ENCODE results near the gene INPP4A.
"Not testable (repeated sequence)": the region's sequence is repeated elsewhere in the genome, so short reads cannot be mapped to it uniquely, and the experiment has no call there.

The INPP4A gene

GRCh38 chr2:98444436-98445176, at the start of gene INPP4A:
Gene INPP4A (plus strand): TSS chr2:98444858. CDS start chr2:98520049, 75,191 bp downstream.
- peak; percentile 58 for DNase-seq (ENCODE audit: low spot score)

- DNase-seq (ENCODE audit: low spot score): no peak
Measured at GRCh38 chr2:98395977-98396376, 48.7 kb upstream of the INPP4A start.

- DNase-seq (ENCODE audit: low spot score): no peak
Measured at GRCh38 chr2:98396745-98397355, 47.8 kb upstream of the INPP4A start.

GRCh38 chr2:98399140-98399539, 45.5 kb upstream of the INPP4A start:
- DNase-seq (ENCODE audit: low spot score): no peak

GRCh38 chr2:98403878-98404277, 40.8 kb upstream of the INPP4A start:
- DNase-seq (ENCODE audit: low spot score): no peak

- DNase-seq (ENCODE audit: low spot score): no peak
Measured at GRCh38 chr2:98404556-98405250, 40.0 kb upstream of the INPP4A start.

GRCh38 chr2:98405301-98405700, 39.4 kb upstream of the INPP4A start:
- no peak for DNase-seq (ENCODE audit: low spot score)

GRCh38 chr2:98408155-98408554, 36.5 kb upstream of the INPP4A start:
- no peak for DNase-seq (ENCODE audit: low spot score)

GRCh38 chr2:98412751-98413458, 31.8 kb upstream of the INPP4A start:
- peak; percentile 75 for DNase-seq (ENCODE audit: low spot score)

GRCh38 chr2:98414246-98414645, 30.4 kb upstream of the INPP4A start:
- not testable (repeated sequence) for DNase-seq (ENCODE audit: low spot score)

GRCh38 chr2:98415719-98416248, 28.9 kb upstream of the INPP4A start:
- not testable (repeated sequence) for DNase-seq (ENCODE audit: low spot score)

- no peak for DNase-seq (ENCODE audit: low spot score)
Measured at GRCh38 chr2:98416383-98417159, 28.1 kb upstream of the INPP4A start.

GRCh38 chr2:98419544-98419943, 25.1 kb upstream of the INPP4A start:
- DNase-seq (ENCODE audit: low spot score): no peak

- DNase-seq (ENCODE audit: low spot score): no peak
Measured at GRCh38 chr2:98419977-98420725, 24.5 kb upstream of the INPP4A start.

GRCh38 chr2:98422449-98422848, 22.2 kb upstream of the INPP4A start:
- no peak for DNase-seq (ENCODE audit: low spot score)

- no peak for DNase-seq (ENCODE audit: low spot score)
Measured at GRCh38 chr2:98426771-98427170, 17.9 kb upstream of the INPP4A start.

GRCh38 chr2:98432145-98432544, 12.5 kb upstream of the INPP4A start:
- DNase-seq (ENCODE audit: low spot score): no peak

GRCh38 chr2:98433363-98433964, 11.2 kb upstream of the INPP4A start:
- DNase-seq (ENCODE audit: low spot score): no peak

- no peak for DNase-seq (ENCODE audit: low spot score)
Measured at GRCh38 chr2:98434492-98434891, 10.2 kb upstream of the INPP4A start.

- not testable (repeated sequence) for DNase-seq (ENCODE audit: low spot score)
Measured at GRCh38 chr2:98435670-98436069, 9.0 kb upstream of the INPP4A start.
